Measurements from ENCODE around the gene HVCN1. TPM values are rescaled to one million over a fixed set of nuclear protein-coding genes. Genes with fewer than 3 reads are reported as not detected.

The HVCN1 gene
- total and polyA plus RNA-seq, 2 donors (not counting 1 experiment from before 2014, with no cell fraction given), result 216 to 422 TPM

DNA sequence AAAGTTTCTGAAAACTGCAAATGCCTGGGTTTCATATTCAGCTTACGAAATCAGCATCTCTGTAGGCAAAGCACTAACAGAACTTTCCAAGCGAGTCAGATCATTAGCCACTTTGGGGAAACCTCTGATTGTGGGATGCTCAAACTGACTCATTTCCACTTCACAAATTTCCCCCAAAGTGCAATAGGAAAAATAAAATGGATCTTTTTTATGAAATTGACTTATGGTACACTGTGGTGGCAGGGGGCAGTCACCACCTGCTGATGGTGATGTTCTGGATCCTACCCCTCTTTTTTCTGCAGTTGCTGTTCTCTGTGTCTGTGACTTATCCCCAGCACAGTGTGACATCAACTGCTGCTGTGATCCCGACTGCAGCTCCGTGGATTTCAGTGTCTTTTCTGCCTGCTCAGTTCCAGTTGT is 69.4 kb downstream of the HVCN1 start:
- Histone ChIP-seq H3K79me2 (ENCODE audit: control insufficient read depth, insufficient read depth, low read length) (peaks cover 71% of the 10 kb centered on the region), H3K4me3 (ENCODE audit: control extremely low read depth in 1 of 5, extremely low read depth in 1 of 5, insufficient read depth in 1 of 5, low read depth in 2 of 5, low read length in 4 of 5) (peak overlapping the region in 4 of 5 experiments; percentile 30 to 55 (median 44)), H3K36me3 (replicated peaks in 1 of 2; ENCODE audit: control extremely low read depth in 1 of 2, control insufficient read depth in 1 of 2, extremely low read depth in 1 of 2, insufficient read depth in 2 of 2, low read length in 1 of 2) (peaks cover 0 to 3% of the 10 kb centered on the region in 2 experiments), H3K27me3 (replicated peaks in 1 of 4; ENCODE audit: control extremely low read depth in 1 of 4, control insufficient read depth in 3 of 4, insufficient read depth in 4 of 4, low read length in 3 of 4) (no peaks in the 10 kb centered on the region), H3K4me1 (ENCODE audit: control insufficient read depth in 2 of 2, insufficient read depth in 2 of 2, low read length in 2 of 2) (peaks cover 60 to 81% of the 10 kb centered on the region in 2 donors), H3K9ac (ENCODE audit: low read length) (peak overlapping the region; percentile 57), H2AFZ (ENCODE audit: insufficient read depth, low read depth, low read length, poor library complexity, severe bottlenecking) (peak overlapping the region; percentile 14), H3K27ac (ENCODE audit: low read length in 2 of 2) (peak overlapping the region; percentile 63 to 76), H3K9me3 (ENCODE audit: control extremely low read depth in 1 of 3, control insufficient read depth in 2 of 3, insufficient read depth in 1 of 3, low read length in 2 of 3) (no peaks in the 10 kb centered on the region), H3K4me2 (replicated peaks; ENCODE audit: low read depth, low read length, poor library complexity, severe bottlenecking) (peak overlapping the region; percentile 76), H4K20me1 (ENCODE audit: control insufficient read depth, insufficient read depth, low read length, poor library complexity, severe bottlenecking) (no peaks in the 10 kb centered on the region)
- Mint-ChIP-seq H3K27ac (peak overlapping the region; percentile 96), H3K9me3 (ENCODE audit: insufficient read depth) (no peaks in the 10 kb centered on the region), H3K4me3 (peak overlapping the region; percentile 89), H3K27me3 (no peaks in the 10 kb centered on the region), H3K4me1 (peaks cover 65% of the 10 kb centered on the region)
- intact Hi-C loops (cut with micrococcal nuclease), result loop anchor here (1.0 to 2.0 kb wide), 6 partner anchors 8 to 269 kb away; no protein-coding TSS in a partner anchor
- WGBS (ENCODE audit: insufficient coverage), result 44% methylated on average over 3 of the region's 4 CpGs
- TF ChIP-seq EZH2 (IDR thresholded peaks at IDR 0.05; ENCODE audit: borderline replicate concordance, insufficient read depth, low read depth, low read length, poor library complexity, severe bottlenecking), result no peak
- peak; percentile 62 for TF ChIP-seq CTCF (IDR thresholded peaks at IDR 0.05)
- ChIA-PET POLR2A (interaction anchor here (0.6 to 2.0 kb wide), 8 partner anchors 10 to 784 kb away, joined by 3 to 9 read pairs (median 4); partner anchors contain the start of gene ARPC3), CTCF (interaction anchor here (0.6 to 6.5 kb wide), 35 partner anchors 10 to 210 kb away, joined by 3 to 64 read pairs (median 8); partner anchors contain the start of genes ARPC3 and HVCN1)
- peak; percentile 75 for ATAC-seq (ENCODE audit: low read depth)
- peak; percentile 76 for DNase-seq

GRCh38 chr12:110616471-110617115 is 72.3 kb downstream of the HVCN1 start:
- no peaks in the 10 kb centered on the region for H4K20me1 ChIP-seq (ENCODE audit: control insufficient read depth, insufficient read depth, low read length, poor library complexity, severe bottlenecking)
- TF ChIP-seq CTCF (IDR thresholded peaks at IDR 0.05), result no peak
- TF ChIP-seq EZH2 (IDR thresholded peaks at IDR 0.05; ENCODE audit: borderline replicate concordance, insufficient read depth, low read depth, low read length, poor library complexity, severe bottlenecking), result no peak
- H3K27ac ChIP-seq (ENCODE audit: low read length in 2 of 2), result peak overlapping the region in 1 of 2 donors; percentile 3
- no peak for DNase-seq
- Mint-ChIP-seq H3K4me1 (peaks cover 54% of the 10 kb centered on the region), H3K4me3 (no peak overlapping the region), H3K27me3 (no peaks in the 10 kb centered on the region), H3K27ac (peak overlapping the region; percentile 76), H3K9me3 (ENCODE audit: insufficient read depth) (no peaks in the 10 kb centered on the region)
- CTCF ChIA-PET, result interaction anchor here (0.6 to 6.5 kb wide), 10 partner anchors 13 to 271 kb away, joined by 3 to 91 read pairs (median 4); no protein-coding TSS in a partner anchor
- no peaks in the 10 kb centered on the region for H3K9me3 ChIP-seq (ENCODE audit: control extremely low read depth in 1 of 3, control insufficient read depth in 2 of 3, insufficient read depth in 1 of 3, low read length in 2 of 3)
- POLR2A ChIA-PET, result interaction anchor here (0.6 to 1.3 kb wide), 3 partner anchors 31 to 71 kb away, joined by 3 to 4 read pairs (median 4); no protein-coding TSS in a partner anchor
- H3K27me3 ChIP-seq (replicated peaks in 1 of 4; ENCODE audit: control extremely low read depth in 1 of 4, control insufficient read depth in 3 of 4, insufficient read depth in 4 of 4, low read length in 3 of 4), result no peaks in the 10 kb centered on the region
- WGBS (ENCODE audit: insufficient coverage), result 100% methylated on average over 2 of the region's 5 CpGs
- no peak overlapping the region for H2AFZ ChIP-seq (ENCODE audit: insufficient read depth, low read depth, low read length, poor library complexity, severe bottlenecking)
- H3K36me3 ChIP-seq (replicated peaks in 1 of 2; ENCODE audit: control extremely low read depth in 1 of 2, control insufficient read depth in 1 of 2, extremely low read depth in 1 of 2, insufficient read depth in 2 of 2, low read length in 1 of 2), result peaks cover 0 to 3% of the 10 kb centered on the region in 2 experiments
- no peak overlapping the region for H3K9ac ChIP-seq (ENCODE audit: low read length)
- no peak for ATAC-seq (ENCODE audit: low read depth)
- no peak overlapping the region for H3K4me2 ChIP-seq (replicated peaks; ENCODE audit: low read depth, low read length, poor library complexity, severe bottlenecking)
- peaks cover 53 to 70% of the 10 kb centered on the region in 2 donors for H3K4me1 ChIP-seq (ENCODE audit: control insufficient read depth in 2 of 2, insufficient read depth in 2 of 2, low read length in 2 of 2)
- H3K4me3 ChIP-seq (ENCODE audit: control extremely low read depth in 1 of 5, extremely low read depth in 1 of 5, insufficient read depth in 1 of 5, low read depth in 2 of 5, low read length in 4 of 5), result no peak overlapping the region
- intact Hi-C loops (cut with micrococcal nuclease), result no loop called here
- peaks cover 61% of the 10 kb centered on the region for H3K79me2 ChIP-seq (ENCODE audit: control insufficient read depth, insufficient read depth, low read length)
